ENCODE results near the gene PCDHAC1.

DNA sequence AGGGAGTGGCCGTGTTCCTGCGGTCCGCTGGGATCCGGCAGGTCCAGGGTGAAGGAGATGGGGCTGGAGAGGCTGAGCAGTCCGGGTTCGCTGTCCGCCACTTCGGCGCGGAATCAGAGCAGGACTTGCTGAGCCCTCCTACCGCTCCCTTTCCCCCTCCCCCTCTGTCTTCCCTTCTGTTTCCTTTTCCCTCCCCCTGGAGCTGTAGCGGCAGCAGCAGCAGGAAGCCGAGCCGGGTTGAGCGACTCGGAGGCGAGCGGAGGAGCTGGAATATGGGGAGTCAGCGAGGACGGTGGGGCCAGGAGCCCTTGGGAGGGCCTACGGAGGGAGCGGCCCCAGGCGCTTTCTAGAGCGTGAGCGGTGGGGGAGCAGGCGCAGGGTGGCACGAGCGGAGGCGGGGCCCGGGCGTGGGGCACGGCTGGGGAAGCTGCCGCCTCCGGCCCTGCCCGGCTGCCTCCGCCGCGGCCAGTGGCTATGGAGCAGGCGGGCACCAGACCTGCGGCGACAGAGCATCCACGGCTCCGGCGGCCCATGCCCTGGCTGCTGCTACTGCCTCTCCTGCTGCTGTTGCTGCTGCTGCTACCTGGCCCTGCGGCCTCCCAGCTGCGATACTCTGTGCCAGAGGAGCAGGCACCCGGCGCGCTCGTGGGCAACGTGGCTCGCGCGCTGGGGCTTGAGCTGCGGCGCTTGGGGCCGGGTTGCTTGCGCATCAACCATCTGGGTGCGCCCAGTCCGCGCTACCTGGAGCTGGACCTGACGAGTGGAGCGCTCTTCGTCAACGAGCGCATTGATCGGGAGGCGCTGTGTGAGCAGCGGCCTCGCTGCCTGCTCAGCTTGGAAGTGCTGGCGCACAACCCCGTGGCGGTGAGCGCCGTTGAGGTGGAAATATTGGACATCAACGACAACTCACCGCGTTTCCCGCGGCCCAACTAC lies 40.5 kb downstream of the PCDHAC1 start, which contains the start of gene PCDHAC2:
- TF ChIP-seq, protein P1, sequence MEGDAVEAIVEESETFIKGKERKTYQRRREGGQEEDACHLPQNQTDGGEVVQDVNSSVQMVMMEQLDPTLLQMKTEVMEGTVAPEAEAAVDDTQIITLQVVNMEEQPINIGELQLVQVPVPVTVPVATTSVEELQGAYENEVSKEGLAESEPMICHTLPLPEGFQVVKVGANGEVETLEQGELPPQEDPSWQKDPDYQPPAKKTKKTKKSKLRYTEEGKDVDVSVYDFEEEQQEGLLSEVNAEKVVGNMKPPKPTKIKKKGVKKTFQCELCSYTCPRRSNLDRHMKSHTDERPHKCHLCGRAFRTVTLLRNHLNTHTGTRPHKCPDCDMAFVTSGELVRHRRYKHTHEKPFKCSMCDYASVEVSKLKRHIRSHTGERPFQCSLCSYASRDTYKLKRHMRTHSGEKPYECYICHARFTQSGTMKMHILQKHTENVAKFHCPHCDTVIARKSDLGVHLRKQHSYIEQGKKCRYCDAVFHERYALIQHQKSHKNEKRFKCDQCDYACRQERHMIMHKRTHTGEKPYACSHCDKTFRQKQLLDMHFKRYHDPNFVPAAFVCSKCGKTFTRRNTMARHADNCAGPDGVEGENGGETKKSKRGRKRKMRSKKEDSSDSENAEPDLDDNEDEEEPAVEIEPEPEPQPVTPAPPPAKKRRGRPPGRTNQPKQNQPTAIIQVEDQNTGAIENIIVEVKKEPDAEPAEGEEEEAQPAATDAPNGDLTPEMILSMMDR (IDR thresholded peaks at IDR 0.05; ENCODE audit: borderline replicate concordance, extremely low read depth, low read length, poor library complexity, severe bottlenecking), result no peak
- no peak for TF ChIP-seq EZH2 (IDR thresholded peaks at IDR 0.05; ENCODE audit: borderline replicate concordance, low read depth, low read length, severe bottlenecking)
